GM12878 (cell line): ENCODE measurements around the gene VSTM2B. TPM values are rescaled to one million over a fixed set of nuclear protein-coding genes. Genes with fewer than 3 reads are reported as not detected.

Experiments
- DPF2 ChIP-seq: fragments of 450-650 bp; IDR thresholded peaks from 2 replicates; pipeline ENCODE4 v1.6.1; 2017; ENCODE audit warnings: mild to moderate bottlenecking
- HDGF ChIP-seq: fragments of 450-650 bp; IDR thresholded peaks from 2 replicates; pipeline ENCODE4 v1.6.1; 2016; ENCODE audit warnings: antibody characterized with exemption
- LARP7 ChIP-seq: fragments of 450-650 bp; IDR thresholded peaks from 2 replicates; pipeline ENCODE4 v1.6.1; 2017; ENCODE audit warnings: mild to moderate bottlenecking
- PAX5 ChIP-seq: IDR thresholded peaks from 2 replicates; pipeline ENCODE4 v1.6.1; 2011; ENCODE audit warnings: low read depth, low read length, borderline replicate concordance
- POLR2A ChIP-seq: IDR thresholded peaks from 2 replicates; pipeline ENCODE4 v1.6.1; 2011; ENCODE audit warnings: low read depth, mild to moderate bottlenecking, low read length
- SMAD5 ChIP-seq: IDR thresholded peaks from 2 replicates; pipeline ENCODE4 v1.6.1; 2016; ENCODE audit warnings: antibody characterized with exemption, low read depth
- TAF1 ChIP-seq: IDR thresholded peaks from 2 replicates; pipeline ENCODE4 v1.6.1; 2011; ENCODE audit warnings: mild to moderate bottlenecking, low read depth, low read length, borderline replicate concordance
- YY1 ChIP-seq: IDR thresholded peaks from 2 replicates; pipeline ENCODE4 v1.6.1; 2011; ENCODE audit warnings: low read depth, mild to moderate bottlenecking, low read length
- polyA plus RNA-seq, 11 experiments: library from polyadenylated mRNA; depleted of rRNA in 4 of 11; unstranded in 6 of 11; stranded (reverse) in 5 of 11; fragments of >200 nt; fragmentation: Nextera tagmentation in 4 of 11; fragmentation: Illumina TruSeq in 1 of 11; extraction: Ambion mirVana in 4 of 11; extraction: Trizol in 1 of 11; gene quantifications; 1 replicate in 1 of 11; 2 replicates in 10 of 11; pipeline versions ENCODE4 v1.2.1 to v1.2.3, GENCODE V29; 2011 to 2016; ENCODE audit warnings: inconsistent platforms in 2 of 11, missing spikeins in 2 of 11, low read depth in 1 of 11
- total RNA-seq, 4 experiments: library from RNA; depleted of rRNA in 3 of 4; stranded (reverse); fragments of >200 nt in 3 of 4; fragmentation: Illumina TruSeq in 1 of 4; extraction: Trizol in 1 of 4; gene quantifications; 2 replicates each; pipeline versions ENCODE4 v1.2.1 to v1.2.3, GENCODE V29; 2013 to 2021
- TF ChIP-seq, protein P1 (sequence below): fragments of 450-650 bp; IDR thresholded peaks from 2 replicates; pipeline ENCODE4 v1.6.1; 2017; ENCODE audit warnings: antibody characterized with exemption, mild to moderate bottlenecking, moderate library complexity
- TF ChIP-seq, protein P2 (sequence below): IDR thresholded peaks from 2 replicates; pipeline ENCODE4 v1.6.1; 2012; ENCODE audit warnings: low read length, inconsistent platforms
- TF ChIP-seq, protein P3 (sequence below): fragments of 450-650 bp; IDR thresholded peaks from 2 replicates; pipeline ENCODE4 v1.6.1; 2017; ENCODE audit warnings: mild to moderate bottlenecking
- TF ChIP-seq, protein P4 (sequence below): fragments of 450-650 bp; IDR thresholded peaks from 2 replicates; pipeline ENCODE4 v1.6.1; 2016; ENCODE audit warnings: mild to moderate bottlenecking

The VSTM2B gene
- total and polyA plus RNA-seq, 10 of the 15 experiments (the other 5 are each of a cell fraction or from before 2014, with no cell fraction given), result not detected

DNA sequence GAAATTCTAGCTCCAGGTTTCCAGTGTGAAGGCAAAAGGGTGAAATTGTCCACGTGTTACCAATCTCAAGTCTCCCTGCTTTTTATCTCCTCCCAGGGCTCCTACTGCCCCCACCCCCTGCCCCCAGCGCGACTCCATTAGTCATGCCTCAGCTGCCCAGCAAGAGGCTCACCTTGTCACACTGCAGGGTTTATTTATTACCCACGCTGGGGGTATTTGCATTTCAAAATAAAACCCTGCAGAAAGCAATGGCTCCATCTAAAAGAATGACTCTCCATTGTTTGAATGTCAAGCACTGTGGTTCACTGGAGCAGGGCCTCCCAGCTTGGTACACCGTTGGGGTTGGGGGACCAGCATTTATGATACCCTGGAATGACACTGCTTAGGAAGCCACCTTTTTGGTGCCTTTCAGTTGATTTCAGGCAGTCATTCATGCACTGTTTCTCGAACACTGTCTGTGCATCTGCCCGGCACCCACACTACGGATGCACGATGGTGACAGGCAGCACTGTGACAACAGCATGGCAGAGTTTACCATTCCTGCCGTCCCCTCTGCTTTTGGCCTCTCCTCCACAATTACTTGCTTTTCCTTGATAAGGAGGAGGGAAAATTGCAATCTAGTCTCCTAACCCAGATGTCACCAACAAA, 70.4 kb downstream of the VSTM2B start (continued):
- no peak for TF ChIP-seq LARP7
- no peak for TF ChIP-seq YY1
- TF ChIP-seq, protein P1, sequence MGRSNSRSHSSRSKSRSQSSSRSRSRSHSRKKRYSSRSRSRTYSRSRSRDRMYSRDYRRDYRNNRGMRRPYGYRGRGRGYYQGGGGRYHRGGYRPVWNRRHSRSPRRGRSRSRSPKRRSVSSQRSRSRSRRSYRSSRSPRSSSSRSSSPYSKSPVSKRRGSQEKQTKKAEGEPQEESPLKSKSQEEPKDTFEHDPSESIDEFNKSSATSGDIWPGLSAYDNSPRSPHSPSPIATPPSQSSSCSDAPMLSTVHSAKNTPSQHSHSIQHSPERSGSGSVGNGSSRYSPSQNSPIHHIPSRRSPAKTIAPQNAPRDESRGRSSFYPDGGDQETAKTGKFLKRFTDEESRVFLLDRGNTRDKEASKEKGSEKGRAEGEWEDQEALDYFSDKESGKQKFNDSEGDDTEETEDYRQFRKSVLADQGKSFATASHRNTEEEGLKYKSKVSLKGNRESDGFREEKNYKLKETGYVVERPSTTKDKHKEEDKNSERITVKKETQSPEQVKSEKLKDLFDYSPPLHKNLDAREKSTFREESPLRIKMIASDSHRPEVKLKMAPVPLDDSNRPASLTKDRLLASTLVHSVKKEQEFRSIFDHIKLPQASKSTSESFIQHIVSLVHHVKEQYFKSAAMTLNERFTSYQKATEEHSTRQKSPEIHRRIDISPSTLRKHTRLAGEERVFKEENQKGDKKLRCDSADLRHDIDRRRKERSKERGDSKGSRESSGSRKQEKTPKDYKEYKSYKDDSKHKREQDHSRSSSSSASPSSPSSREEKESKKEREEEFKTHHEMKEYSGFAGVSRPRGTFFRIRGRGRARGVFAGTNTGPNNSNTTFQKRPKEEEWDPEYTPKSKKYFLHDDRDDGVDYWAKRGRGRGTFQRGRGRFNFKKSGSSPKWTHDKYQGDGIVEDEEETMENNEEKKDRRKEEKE, result no peak
- TF ChIP-seq PAX5, result no peak
- no peak for TF ChIP-seq POLR2A
- no peak for TF ChIP-seq HDGF
- TF ChIP-seq DPF2, result no peak
- TF ChIP-seq, protein P2, sequence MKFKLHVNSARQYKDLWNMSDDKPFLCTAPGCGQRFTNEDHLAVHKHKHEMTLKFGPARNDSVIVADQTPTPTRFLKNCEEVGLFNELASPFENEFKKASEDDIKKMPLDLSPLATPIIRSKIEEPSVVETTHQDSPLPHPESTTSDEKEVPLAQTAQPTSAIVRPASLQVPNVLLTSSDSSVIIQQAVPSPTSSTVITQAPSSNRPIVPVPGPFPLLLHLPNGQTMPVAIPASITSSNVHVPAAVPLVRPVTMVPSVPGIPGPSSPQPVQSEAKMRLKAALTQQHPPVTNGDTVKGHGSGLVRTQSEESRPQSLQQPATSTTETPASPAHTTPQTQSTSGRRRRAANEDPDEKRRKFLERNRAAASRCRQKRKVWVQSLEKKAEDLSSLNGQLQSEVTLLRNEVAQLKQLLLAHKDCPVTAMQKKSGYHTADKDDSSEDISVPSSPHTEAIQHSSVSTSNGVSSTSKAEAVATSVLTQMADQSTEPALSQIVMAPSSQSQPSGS, result no peak
- TF ChIP-seq, protein P3, sequence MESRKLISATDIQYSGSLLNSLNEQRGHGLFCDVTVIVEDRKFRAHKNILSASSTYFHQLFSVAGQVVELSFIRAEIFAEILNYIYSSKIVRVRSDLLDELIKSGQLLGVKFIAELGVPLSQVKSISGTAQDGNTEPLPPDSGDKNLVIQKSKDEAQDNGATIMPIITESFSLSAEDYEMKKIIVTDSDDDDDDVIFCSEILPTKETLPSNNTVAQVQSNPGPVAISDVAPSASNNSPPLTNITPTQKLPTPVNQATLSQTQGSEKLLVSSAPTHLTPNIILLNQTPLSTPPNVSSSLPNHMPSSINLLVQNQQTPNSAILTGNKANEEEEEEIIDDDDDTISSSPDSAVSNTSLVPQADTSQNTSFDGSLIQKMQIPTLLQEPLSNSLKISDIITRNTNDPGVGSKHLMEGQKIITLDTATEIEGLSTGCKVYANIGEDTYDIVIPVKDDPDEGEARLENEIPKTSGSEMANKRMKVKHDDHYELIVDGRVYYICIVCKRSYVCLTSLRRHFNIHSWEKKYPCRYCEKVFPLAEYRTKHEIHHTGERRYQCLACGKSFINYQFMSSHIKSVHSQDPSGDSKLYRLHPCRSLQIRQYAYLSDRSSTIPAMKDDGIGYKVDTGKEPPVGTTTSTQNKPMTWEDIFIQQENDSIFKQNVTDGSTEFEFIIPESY, result no peak
- no peak for TF ChIP-seq TAF1
- TF ChIP-seq SMAD5, result no peak
- TF ChIP-seq, protein P4, sequence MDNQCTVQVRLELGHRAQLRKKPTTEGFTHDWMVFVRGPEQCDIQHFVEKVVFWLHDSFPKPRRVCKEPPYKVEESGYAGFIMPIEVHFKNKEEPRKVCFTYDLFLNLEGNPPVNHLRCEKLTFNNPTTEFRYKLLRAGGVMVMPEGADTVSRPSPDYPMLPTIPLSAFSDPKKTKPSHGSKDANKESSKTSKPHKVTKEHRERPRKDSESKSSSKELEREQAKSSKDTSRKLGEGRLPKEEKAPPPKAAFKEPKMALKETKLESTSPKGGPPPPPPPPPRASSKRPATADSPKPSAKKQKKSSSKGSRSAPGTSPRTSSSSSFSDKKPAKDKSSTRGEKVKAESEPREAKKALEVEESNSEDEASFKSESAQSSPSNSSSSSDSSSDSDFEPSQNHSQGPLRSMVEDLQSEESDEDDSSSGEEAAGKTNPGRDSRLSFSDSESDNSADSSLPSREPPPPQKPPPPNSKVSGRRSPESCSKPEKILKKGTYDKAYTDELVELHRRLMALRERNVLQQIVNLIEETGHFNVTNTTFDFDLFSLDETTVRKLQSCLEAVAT, result no peak
